ENCODE data around the gene PUM1.

The PUM1 gene

GRCh38 chr1:30915491-30916230, 149.9 kb downstream of the PUM1 start:
- in situ Hi-C loops (cut with HindIII; ENCODE audit: low pct_unique_long_range_greater_than_20kb, low sequenced_read_pairs): no loop called here
- DNase-seq (ENCODE audit: low read depth in 1 of 2, low spot score in 1 of 2): no peak

DNA sequence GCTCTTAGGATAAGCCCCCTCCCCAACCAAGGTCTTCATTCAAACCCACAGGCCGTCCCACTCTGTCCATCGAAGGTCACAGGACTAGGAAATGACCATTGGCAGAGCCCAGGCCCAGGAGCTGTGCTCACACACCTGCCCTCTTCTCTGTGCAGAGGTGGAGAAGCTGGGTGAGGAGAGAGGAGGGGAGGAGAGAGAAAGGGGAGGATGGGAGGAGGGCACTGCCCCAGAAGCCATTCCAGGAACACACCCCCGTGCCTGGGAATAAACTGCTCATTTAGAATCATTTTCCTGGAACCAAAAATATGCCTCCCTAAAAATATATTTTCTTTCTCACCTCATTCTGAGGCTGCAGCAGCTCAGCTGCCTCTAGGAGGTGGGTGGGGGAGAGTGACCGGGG, 150.6 kb downstream of the PUM1 start:
- TF ChIP-seq JUND (IDR thresholded peaks at IDR 0.05; ENCODE audit: low read depth): no peak
- in situ Hi-C loops (cut with HindIII; ENCODE audit: low pct_unique_long_range_greater_than_20kb, low sequenced_read_pairs): no loop called here
- DNase-seq (ENCODE audit: low read depth in 1 of 2, low spot score in 1 of 2): no peak

More at GRCh38 chr1:30915491-30916230, 149.9 kb downstream of the PUM1 start:
- no peak for TF ChIP-seq JUND (IDR thresholded peaks at IDR 0.05; ENCODE audit: low read depth)

DNA sequence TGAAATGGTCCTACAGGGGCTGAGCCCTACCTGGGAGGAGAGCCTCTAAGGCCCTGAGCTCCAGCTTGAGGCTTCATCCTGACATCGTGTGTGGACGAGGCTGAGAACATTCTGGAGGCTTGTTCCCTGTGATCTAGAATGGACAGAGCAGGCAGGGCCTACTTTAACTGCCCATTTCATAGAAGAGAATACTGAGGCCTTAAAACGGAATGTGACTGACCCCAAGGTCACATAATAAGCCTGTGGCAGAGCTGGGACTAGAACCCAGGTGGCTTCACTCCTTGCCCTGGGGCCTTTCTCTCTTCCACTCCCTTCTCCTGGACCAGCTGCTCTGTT, 151.0 kb downstream of the PUM1 start:
- no peak for DNase-seq (ENCODE audit: low read depth in 1 of 2, low spot score in 1 of 2)
- TF ChIP-seq JUND (IDR thresholded peaks at IDR 0.05; ENCODE audit: low read depth): no peak
- in situ Hi-C loops (cut with HindIII; ENCODE audit: low pct_unique_long_range_greater_than_20kb, low sequenced_read_pairs): no loop called here

- in situ Hi-C loops (cut with HindIII; ENCODE audit: low pct_unique_long_range_greater_than_20kb, low sequenced_read_pairs): no loop called here
- TF ChIP-seq JUND (IDR thresholded peaks at IDR 0.05; ENCODE audit: low read depth): no peak
- no peak for DNase-seq (ENCODE audit: low read depth in 1 of 2, low spot score in 1 of 2)
These were observed 152.4 kb downstream of the PUM1 start for GRCh38 chr1:30912913-30913652.

DNA sequence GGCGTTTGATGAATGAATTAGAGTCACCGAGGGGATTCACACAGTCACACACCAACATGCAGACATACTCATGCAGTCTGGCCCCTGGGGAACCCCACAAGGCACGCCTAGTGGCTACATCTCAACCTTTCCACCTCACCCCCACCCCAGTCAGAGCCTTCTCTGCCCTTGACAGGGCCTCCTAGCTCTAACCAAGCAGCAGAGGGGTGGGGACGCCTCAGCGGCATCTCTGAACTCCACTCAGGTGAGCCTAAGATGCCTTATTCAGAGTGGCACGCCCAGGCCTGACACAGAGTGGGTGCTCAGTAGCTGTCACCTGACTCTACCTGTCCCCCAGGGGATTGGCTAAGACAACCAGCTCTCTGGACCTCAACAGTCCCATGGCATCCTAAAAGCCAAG, 153.3 kb downstream of the PUM1 start:
- no peak for TF ChIP-seq JUND (IDR thresholded peaks at IDR 0.05; ENCODE audit: low read depth)
- no peak for DNase-seq (ENCODE audit: low read depth in 1 of 2, low spot score in 1 of 2)
- in situ Hi-C loops (cut with HindIII; ENCODE audit: low pct_unique_long_range_greater_than_20kb, low sequenced_read_pairs): no loop called here

DNA sequence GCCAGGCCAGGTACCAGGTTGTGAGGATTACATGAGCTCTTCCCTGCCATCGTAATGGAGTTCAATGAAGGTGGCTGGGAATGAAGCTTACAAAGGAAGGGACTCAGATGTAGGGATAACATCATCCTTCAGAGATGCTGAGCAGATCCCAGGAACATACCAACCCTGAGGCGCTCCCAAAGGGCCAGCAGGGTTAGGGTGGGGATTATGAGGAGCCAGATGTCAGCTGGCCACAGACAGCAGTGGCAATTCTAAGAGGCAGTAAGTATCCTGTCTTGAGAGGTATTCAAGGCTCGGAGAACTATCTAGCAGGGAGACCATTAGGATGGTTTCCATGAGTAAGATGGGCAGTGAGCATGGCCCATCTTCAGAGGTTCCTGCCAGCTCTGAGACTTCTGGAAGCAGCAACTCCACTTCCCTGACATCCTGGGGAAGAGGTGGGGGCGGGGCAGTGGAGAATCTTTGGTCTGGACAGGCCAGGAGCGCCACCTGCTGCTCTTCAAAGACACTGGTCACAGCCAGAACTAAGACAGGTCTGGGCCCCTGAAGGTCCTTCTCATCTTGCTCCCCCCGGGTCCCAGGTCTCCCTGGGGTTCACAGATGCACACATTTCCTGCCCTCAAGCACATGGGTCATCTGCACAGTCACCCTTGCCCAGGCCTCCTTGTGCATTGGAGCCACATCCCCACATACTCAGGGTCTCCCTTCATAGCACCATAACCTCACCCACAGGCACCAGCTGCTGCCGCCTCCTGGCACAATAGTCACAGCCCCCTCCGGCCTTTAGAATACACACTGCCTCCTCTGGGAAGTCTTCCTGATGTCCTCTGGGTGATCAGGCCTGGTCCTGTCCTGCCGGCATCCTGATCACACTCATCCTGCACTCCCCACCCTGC, 154.2 kb downstream of the PUM1 start:
- peak; percentile 81 to 85 for DNase-seq (ENCODE audit: low read depth in 1 of 2, low spot score in 1 of 2)
- no peak for TF ChIP-seq JUND (IDR thresholded peaks at IDR 0.05; ENCODE audit: low read depth)
- in situ Hi-C loops (cut with HindIII; ENCODE audit: low pct_unique_long_range_greater_than_20kb, low sequenced_read_pairs): no loop called here

DNA sequence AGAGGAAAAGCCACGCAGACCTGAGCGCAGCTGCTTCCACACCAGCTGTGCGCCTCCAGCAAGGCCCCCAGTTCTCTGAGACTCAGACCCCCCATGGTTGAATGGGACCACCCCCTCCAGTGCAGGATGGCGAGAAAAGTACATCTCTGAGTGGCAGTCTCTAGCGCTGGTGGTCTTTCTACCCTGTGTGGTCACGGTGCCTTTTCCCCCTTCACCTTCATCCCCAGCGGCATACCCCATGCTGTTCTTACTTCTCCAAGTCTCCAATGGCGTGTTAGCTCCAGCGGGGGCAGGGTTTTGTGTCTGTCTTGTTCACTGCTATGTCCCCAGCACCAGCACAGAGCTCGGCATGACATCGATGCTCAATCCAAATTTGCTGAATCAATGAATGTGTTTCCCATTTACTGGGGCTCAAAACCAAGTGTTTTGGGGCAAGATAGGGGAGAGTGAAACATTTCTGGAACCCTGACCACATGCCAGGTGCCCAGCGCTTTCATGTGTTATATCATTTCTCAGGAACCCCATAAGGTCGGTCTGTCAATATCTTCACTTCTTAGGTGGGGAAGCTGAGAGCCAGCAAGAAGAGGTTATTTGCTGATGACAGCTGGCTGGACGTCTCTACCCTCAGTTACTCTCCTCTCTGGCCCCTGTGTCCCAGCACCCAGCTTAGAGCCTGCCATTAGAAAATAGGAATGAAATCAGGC, 156.0 kb downstream of the PUM1 start:
- no peak for DNase-seq (ENCODE audit: low read depth in 1 of 2, low spot score in 1 of 2)
- no peak for TF ChIP-seq JUND (IDR thresholded peaks at IDR 0.05; ENCODE audit: low read depth)
- in situ Hi-C loops (cut with HindIII; ENCODE audit: low pct_unique_long_range_greater_than_20kb, low sequenced_read_pairs): no loop called here

GRCh38 chr1:30908696-30909364, 156.7 kb downstream of the PUM1 start, which contains the start of gene SDC3:
Gene SDC3 (minus strand): TSS chr1:30908758. CDS start chr1:30908586, 172 bp downstream.
- no peak for TF ChIP-seq JUND (IDR thresholded peaks at IDR 0.05; ENCODE audit: low read depth)
- peak in 1 of 2 experiments; percentile 47 for DNase-seq (ENCODE audit: low read depth in 1 of 2, low spot score in 1 of 2)
- in situ Hi-C loops (cut with HindIII; ENCODE audit: low pct_unique_long_range_greater_than_20kb, low sequenced_read_pairs): no loop called here

GRCh38 chr1:30908316-30908695, 157.2 kb downstream of the PUM1 start:
- in situ Hi-C loops (cut with HindIII; ENCODE audit: low pct_unique_long_range_greater_than_20kb, low sequenced_read_pairs): no loop called here
- no peak for TF ChIP-seq JUND (IDR thresholded peaks at IDR 0.05; ENCODE audit: low read depth)
- DNase-seq (ENCODE audit: low read depth in 1 of 2, low spot score in 1 of 2): no peak

- in situ Hi-C loops (cut with HindIII; ENCODE audit: low pct_unique_long_range_greater_than_20kb, low sequenced_read_pairs): no loop called here
These were observed 157.8 kb downstream of the PUM1 start for GRCh38 chr1:30907481-30908315.

More at GRCh38 chr1:30907481-30908315, 157.8 kb downstream of the PUM1 start:
- no peak for TF ChIP-seq JUND (IDR thresholded peaks at IDR 0.05; ENCODE audit: low read depth)
- DNase-seq (ENCODE audit: low read depth in 1 of 2, low spot score in 1 of 2): no peak

Data from T47D (cell line).